ENCODE data around the gene CHCHD6. TPM values are rescaled to one million over a fixed set of nuclear protein-coding genes. Genes with fewer than 3 reads are reported as not detected.

CHCHD6 gene
- total RNA-seq, 1 experiment from 2014 or later = 40.9 TPM

GRCh38 chr3:126945891-126946290 lies 241.9 kb downstream of the CHCHD6 start:
- DNase-seq (ENCODE audit: low spot score) (no peak), ATAC-seq (no peak)
- ChIA-PET POLR2A (no interaction called here), CTCF (interaction anchor here (1.2 to 2.0 kb wide), 4 partner anchors 10 to 510 kb away, joined by 5 to 9 read pairs (median 6); no protein-coding TSS in a partner anchor)
- Mint-ChIP-seq H3K27me3 (ENCODE audit: low read depth) (no peaks in the 10 kb centered on the region), H3K9me3 (no peaks in the 10 kb centered on the region), H3K27ac (no peak overlapping the region), H3K36me3 (no peaks in the 10 kb centered on the region), H3K4me1 (no peaks in the 10 kb centered on the region), H3K4me3 (no peak overlapping the region)
- TF ChIP-seq E2F5 (CRISPR knock-in tag; IDR thresholded peaks at IDR 0.05) (no peak), ZNF396 (CRISPR knock-in tag; IDR thresholded peaks at IDR 0.05; ENCODE audit: borderline replicate concordance) (no peak), MLX (CRISPR knock-in tag; IDR thresholded peaks at IDR 0.05) (no peak), NFYB (CRISPR knock-in tag; conservative IDR thresholded peaks at IDR 0.05; ENCODE audit: low read depth) (no peak), FOXK1 (CRISPR knock-in tag; IDR thresholded peaks at IDR 0.05) (no peak), ATF6 (CRISPR knock-in tag; IDR thresholded peaks at IDR 0.05) (no peak), HMGXB4 (CRISPR knock-in tag; IDR thresholded peaks at IDR 0.05) (no peak)
- TF ChIP-seq, protein P1, sequence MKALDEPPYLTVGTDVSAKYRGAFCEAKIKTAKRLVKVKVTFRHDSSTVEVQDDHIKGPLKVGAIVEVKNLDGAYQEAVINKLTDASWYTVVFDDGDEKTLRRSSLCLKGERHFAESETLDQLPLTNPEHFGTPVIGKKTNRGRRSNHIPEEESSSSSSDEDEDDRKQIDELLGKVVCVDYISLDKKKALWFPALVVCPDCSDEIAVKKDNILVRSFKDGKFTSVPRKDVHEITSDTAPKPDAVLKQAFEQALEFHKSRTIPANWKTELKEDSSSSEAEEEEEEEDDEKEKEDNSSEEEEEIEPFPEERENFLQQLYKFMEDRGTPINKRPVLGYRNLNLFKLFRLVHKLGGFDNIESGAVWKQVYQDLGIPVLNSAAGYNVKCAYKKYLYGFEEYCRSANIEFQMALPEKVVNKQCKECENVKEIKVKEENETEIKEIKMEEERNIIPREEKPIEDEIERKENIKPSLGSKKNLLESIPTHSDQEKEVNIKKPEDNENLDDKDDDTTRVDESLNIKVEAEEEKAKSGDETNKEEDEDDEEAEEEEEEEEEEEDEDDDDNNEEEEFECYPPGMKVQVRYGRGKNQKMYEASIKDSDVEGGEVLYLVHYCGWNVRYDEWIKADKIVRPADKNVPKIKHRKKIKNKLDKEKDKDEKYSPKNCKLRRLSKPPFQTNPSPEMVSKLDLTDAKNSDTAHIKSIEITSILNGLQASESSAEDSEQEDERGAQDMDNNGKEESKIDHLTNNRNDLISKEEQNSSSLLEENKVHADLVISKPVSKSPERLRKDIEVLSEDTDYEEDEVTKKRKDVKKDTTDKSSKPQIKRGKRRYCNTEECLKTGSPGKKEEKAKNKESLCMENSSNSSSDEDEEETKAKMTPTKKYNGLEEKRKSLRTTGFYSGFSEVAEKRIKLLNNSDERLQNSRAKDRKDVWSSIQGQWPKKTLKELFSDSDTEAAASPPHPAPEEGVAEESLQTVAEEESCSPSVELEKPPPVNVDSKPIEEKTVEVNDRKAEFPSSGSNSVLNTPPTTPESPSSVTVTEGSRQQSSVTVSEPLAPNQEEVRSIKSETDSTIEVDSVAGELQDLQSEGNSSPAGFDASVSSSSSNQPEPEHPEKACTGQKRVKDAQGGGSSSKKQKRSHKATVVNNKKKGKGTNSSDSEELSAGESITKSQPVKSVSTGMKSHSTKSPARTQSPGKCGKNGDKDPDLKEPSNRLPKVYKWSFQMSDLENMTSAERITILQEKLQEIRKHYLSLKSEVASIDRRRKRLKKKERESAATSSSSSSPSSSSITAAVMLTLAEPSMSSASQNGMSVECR (CRISPR knock-in tag; IDR thresholded peaks at IDR 0.05; ENCODE audit: borderline replicate concordance) = no peak
- TF ChIP-seq, protein P2, sequence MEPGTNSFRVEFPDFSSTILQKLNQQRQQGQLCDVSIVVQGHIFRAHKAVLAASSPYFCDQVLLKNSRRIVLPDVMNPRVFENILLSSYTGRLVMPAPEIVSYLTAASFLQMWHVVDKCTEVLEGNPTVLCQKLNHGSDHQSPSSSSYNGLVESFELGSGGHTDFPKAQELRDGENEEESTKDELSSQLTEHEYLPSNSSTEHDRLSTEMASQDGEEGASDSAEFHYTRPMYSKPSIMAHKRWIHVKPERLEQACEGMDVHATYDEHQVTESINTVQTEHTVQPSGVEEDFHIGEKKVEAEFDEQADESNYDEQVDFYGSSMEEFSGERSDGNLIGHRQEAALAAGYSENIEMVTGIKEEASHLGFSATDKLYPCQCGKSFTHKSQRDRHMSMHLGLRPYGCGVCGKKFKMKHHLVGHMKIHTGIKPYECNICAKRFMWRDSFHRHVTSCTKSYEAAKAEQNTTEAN (CRISPR knock-in tag; IDR thresholded peaks at IDR 0.05) = no peak

DNA sequence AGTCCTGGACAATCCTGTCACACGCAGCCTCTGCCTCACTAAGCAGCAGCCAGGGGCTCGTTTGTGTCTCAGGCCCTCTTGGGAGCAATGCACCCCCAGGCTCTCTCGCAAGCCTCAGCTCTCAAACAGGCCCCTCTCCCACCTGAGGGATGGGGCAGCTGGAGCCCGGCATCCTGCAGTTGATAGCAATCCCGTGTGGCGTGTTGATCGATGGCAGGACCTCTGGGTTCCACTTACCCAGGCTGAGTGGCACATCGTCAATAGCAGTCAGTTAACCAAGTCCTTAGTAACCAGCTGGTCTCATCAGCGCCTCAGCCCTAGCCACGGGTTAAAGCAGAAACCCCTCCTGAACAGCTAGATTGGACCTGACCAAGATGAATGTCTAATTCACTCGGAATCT lies 242.4 kb downstream of the CHCHD6 start:
- Mint-ChIP-seq H3K36me3 (no peaks in the 10 kb centered on the region), H3K27ac (no peak overlapping the region), H3K4me1 (no peaks in the 10 kb centered on the region), H3K4me3 (no peak overlapping the region), H3K27me3 (ENCODE audit: low read depth) (no peaks in the 10 kb centered on the region), H3K9me3 (no peaks in the 10 kb centered on the region)
- TF ChIP-seq, protein P3, sequence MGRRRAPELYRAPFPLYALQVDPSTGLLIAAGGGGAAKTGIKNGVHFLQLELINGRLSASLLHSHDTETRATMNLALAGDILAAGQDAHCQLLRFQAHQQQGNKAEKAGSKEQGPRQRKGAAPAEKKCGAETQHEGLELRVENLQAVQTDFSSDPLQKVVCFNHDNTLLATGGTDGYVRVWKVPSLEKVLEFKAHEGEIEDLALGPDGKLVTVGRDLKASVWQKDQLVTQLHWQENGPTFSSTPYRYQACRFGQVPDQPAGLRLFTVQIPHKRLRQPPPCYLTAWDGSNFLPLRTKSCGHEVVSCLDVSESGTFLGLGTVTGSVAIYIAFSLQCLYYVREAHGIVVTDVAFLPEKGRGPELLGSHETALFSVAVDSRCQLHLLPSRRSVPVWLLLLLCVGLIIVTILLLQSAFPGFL (CRISPR knock-in tag; IDR thresholded peaks at IDR 0.05; ENCODE audit: borderline replicate concordance) = no peak
- TF ChIP-seq FOXP1 (CRISPR knock-in tag; IDR thresholded peaks at IDR 0.05; ENCODE audit: borderline replicate concordance) (no peak), KAT7 (CRISPR knock-in tag; IDR thresholded peaks at IDR 0.05; ENCODE audit: borderline replicate concordance) (no peak), CBFB (CRISPR knock-in tag; IDR thresholded peaks at IDR 0.05; ENCODE audit: low read depth) (no peak), ZNF317 (CRISPR knock-in tag; IDR thresholded peaks at IDR 0.05; ENCODE audit: borderline replicate concordance, low read depth) (no peak), ZNF425 (CRISPR knock-in tag; conservative IDR thresholded peaks at IDR 0.05) (no peak), SMAD3 (CRISPR knock-in tag; IDR thresholded peaks at IDR 0.05; ENCODE audit: borderline replicate concordance) (no peak), MYBL2 (CRISPR knock-in tag; IDR thresholded peaks at IDR 0.05) (no peak), NR1H2 (CRISPR knock-in tag; IDR thresholded peaks at IDR 0.05) (no peak), TP53 (CRISPR knock-in tag; IDR thresholded peaks at IDR 0.05) (no peak), CREB1 (CRISPR knock-in tag; IDR thresholded peaks at IDR 0.05) (no peak), ZNF423 (CRISPR knock-in tag; IDR thresholded peaks at IDR 0.05) (no peak)
- ChIA-PET POLR2A (no interaction called here), CTCF (interaction anchor here (1.2 to 2.0 kb wide), 3 partner anchors 95 to 209 kb away, joined by 4 to 9 read pairs (median 7); no protein-coding TSS in a partner anchor)
- no peak for ATAC-seq
- DNase-seq (ENCODE audit: low spot score) = no peak

All from WTC11 (cell line).